ENCODE data around the gene VAMP2.

The VAMP2 gene

GRCh38 chr17:8162233-8162996 lies at the start of gene VAMP2:
Gene VAMP2, minus strand, starts transcription at chr17:8162948. Its CDS starts 69 bp downstream, at chr17:8162879.
- no peaks in the 10 kb centered on the region for H3K9me3 Mint-ChIP-seq

GRCh38 chr17:8210761-8211458 lies 48.2 kb upstream of the VAMP2 start:
- Mint-ChIP-seq H3K36me3 (peaks cover 31% of the 10 kb centered on the region), H3K4me1 (peaks cover 44% of the 10 kb centered on the region), H3K9me3 (no peaks in the 10 kb centered on the region), H3K4me3 (peak overlapping the region; percentile 87), H3K27me3 (peaks cover 11% of the 10 kb centered on the region), H3K27ac (peak overlapping the region; percentile 94)
- no peak for DNase-seq
- CTCF ChIA-PET = interaction anchor here (0.6 to 1.5 kb wide), 4 partner anchors 10 to 1300 kb away, joined by 3 to 9 read pairs (median 3); no protein-coding TSS in a partner anchor

More at GRCh38 chr17:8162233-8162996, at the start of gene VAMP2:
- Mint-ChIP-seq H3K36me3 (peaks cover 33% of the 10 kb centered on the region), H3K27ac (peak within 1 kb of the TSS; percentile 98), H3K4me1 (peaks cover 67% of the 10 kb centered on the region), H3K27me3 (no peaks in the 10 kb centered on the region), H3K4me3 (peak within 1 kb of the TSS; percentile 86)
- peak; percentile 88 for DNase-seq
- CTCF ChIA-PET = no interaction called here

- peak; percentile 97 for DNase-seq
- Mint-ChIP-seq H3K27me3 (peaks cover 11% of the 10 kb centered on the region), H3K9me3 (no peaks in the 10 kb centered on the region), H3K4me1 (peaks cover 46% of the 10 kb centered on the region), H3K36me3 (peaks cover 33% of the 10 kb centered on the region), H3K4me3 (peak within 1 kb of the TSS; percentile 87), H3K27ac (peak within 1 kb of the TSS; percentile 94)
- CTCF ChIA-PET = interaction anchor here (0.6 to 1.5 kb wide), 4 partner anchors 11 to 1299 kb away, joined by 3 to 9 read pairs (median 3); no protein-coding TSS in a partner anchor
These were observed 47.4 kb upstream of the VAMP2 start, which contains the start of gene AURKB for GRCh38 chr17:8209907-8210760. Gene AURKB, minus strand, starts transcription at chr17:8210575. Its CDS starts 351 bp downstream, at chr17:8210224.

- Mint-ChIP-seq H3K9me3 (no peaks in the 10 kb centered on the region), H3K4me1 (peaks cover 53% of the 10 kb centered on the region), H3K36me3 (peaks cover 53% of the 10 kb centered on the region), H3K4me3 (no peak overlapping the region), H3K27ac (peak overlapping the region; percentile 19), H3K27me3 (peaks cover 4% of the 10 kb centered on the region)
- DNase-seq = no peak
- CTCF ChIA-PET = interaction anchor here (1.2 kb wide), 1 partner anchor 18 kb away, joined by 3 read pairs; no protein-coding TSS in a partner anchor
These were observed 43.8 kb upstream of the VAMP2 start for GRCh38 chr17:8206536-8206935.

GRCh38 chr17:8204761-8205555 lies 42.2 kb upstream of the VAMP2 start:
- no peaks in the 10 kb centered on the region for H3K27me3 Mint-ChIP-seq
- no peak for DNase-seq
- peaks cover 54% of the 10 kb centered on the region for H3K4me1 Mint-ChIP-seq
- H3K4me3 Mint-ChIP-seq = no peak overlapping the region
- H3K27ac Mint-ChIP-seq = no peak overlapping the region
- CTCF ChIA-PET = no interaction called here
- H3K9me3 Mint-ChIP-seq = no peaks in the 10 kb centered on the region
- peaks cover 57% of the 10 kb centered on the region for H3K36me3 Mint-ChIP-seq

- peaks cover 20% of the 10 kb centered on the region for H3K4me1 Mint-ChIP-seq
- H3K27me3 Mint-ChIP-seq = no peaks in the 10 kb centered on the region
- CTCF ChIA-PET = interaction anchor here (0.6 to 2.0 kb wide), 3 partner anchors 9 to 133 kb away, joined by 3 to 5 read pairs (median 4); no protein-coding TSS in a partner anchor
- H3K27ac Mint-ChIP-seq = no peak overlapping the region
- DNase-seq = peak; percentile 82
- H3K9me3 Mint-ChIP-seq = no peaks in the 10 kb centered on the region
- no peak overlapping the region for H3K4me3 Mint-ChIP-seq
- H3K36me3 Mint-ChIP-seq = no peaks in the 10 kb centered on the region
These were observed 29.5 kb upstream of the VAMP2 start for GRCh38 chr17:8192070-8192815.

- Mint-ChIP-seq H3K4me1 (peaks cover 12% of the 10 kb centered on the region), H3K27me3 (no peaks in the 10 kb centered on the region), H3K4me3 (peak overlapping the region; percentile 25), H3K27ac (no peak overlapping the region), H3K9me3 (no peaks in the 10 kb centered on the region), H3K36me3 (no peaks in the 10 kb centered on the region)
- CTCF ChIA-PET = interaction anchor here (0.6 to 1.6 kb wide), 3 partner anchors 30 to 111 kb away, joined by 3 to 4 read pairs (median 3); partner anchors contain the start of gene SLC25A35
- DNase-seq = no peak
These were observed 27.8 kb upstream of the VAMP2 start for GRCh38 chr17:8190506-8190905.

- CTCF ChIA-PET = interaction anchor here (0.6 to 3.0 kb wide), 3 partner anchors 29 to 111 kb away, joined by 3 to 10 read pairs (median 4); no protein-coding TSS in a partner anchor
- Mint-ChIP-seq H3K4me1 (peaks cover 12% of the 10 kb centered on the region), H3K27me3 (no peaks in the 10 kb centered on the region), H3K36me3 (no peaks in the 10 kb centered on the region), H3K27ac (no peak within 1 kb of the TSS), H3K4me3 (peak within 1 kb of the TSS; percentile 25), H3K9me3 (no peaks in the 10 kb centered on the region)
- peak; percentile 98 for DNase-seq
These were observed 27.1 kb upstream of the VAMP2 start, which contains the start of gene BORCS6 for GRCh38 chr17:8189711-8190477. Gene BORCS6, minus strand, starts transcription at chr17:8190180. Its CDS starts 40 bp downstream, at chr17:8190140.

- Mint-ChIP-seq H3K9me3 (no peaks in the 10 kb centered on the region), H3K36me3 (no peaks in the 10 kb centered on the region), H3K4me3 (no peak overlapping the region), H3K4me1 (peaks cover 15% of the 10 kb centered on the region), H3K27me3 (no peaks in the 10 kb centered on the region), H3K27ac (no peak overlapping the region)
- CTCF ChIA-PET = interaction anchor here (0.8 to 3.0 kb wide), 6 partner anchors 18 to 113 kb away, joined by 3 to 10 read pairs (median 4); no protein-coding TSS in a partner anchor
- peak; percentile 57 for DNase-seq
These were observed 26.4 kb upstream of the VAMP2 start for GRCh38 chr17:8189041-8189710.

- peaks cover 20% of the 10 kb centered on the region for H3K4me1 Mint-ChIP-seq
- peaks cover 8% of the 10 kb centered on the region for H3K27me3 Mint-ChIP-seq
- no peak overlapping the region for H3K4me3 Mint-ChIP-seq
- no peaks in the 10 kb centered on the region for H3K36me3 Mint-ChIP-seq
- no peak overlapping the region for H3K27ac Mint-ChIP-seq
- no peaks in the 10 kb centered on the region for H3K9me3 Mint-ChIP-seq
- CTCF ChIA-PET = interaction anchor here (0.8 to 3.0 kb wide), 7 partner anchors 19 to 114 kb away, joined by 3 to 10 read pairs (median 3); no protein-coding TSS in a partner anchor
- DNase-seq = peak; percentile 37
These were observed 25.6 kb upstream of the VAMP2 start for GRCh38 chr17:8188263-8188839.

Data from activated naive CD4-positive, alpha-beta T cell treated with anti-CD3 and anti-CD28 coated beads, Interleukin-2, amount 10 ng/mL, durations not matched to agents 7 days and 5 days (primary cell).